Colon (tissue), 2 donors: ENCODE data around the gene CYGB.
"Not testable (repeated sequence)": the region's sequence is repeated elsewhere in the genome, so short reads cannot be mapped to it uniquely, and the experiment has no call there.

Experiments used
- FAIRE-seq: peaks from 2 replicates; lab custom pipeline; 2012; peaks lifted over from hg19 to GRCh38; lab: Jason Lieb, UNC
- donor health status: control.
- donor health status: control.

The CYGB gene

DNA sequence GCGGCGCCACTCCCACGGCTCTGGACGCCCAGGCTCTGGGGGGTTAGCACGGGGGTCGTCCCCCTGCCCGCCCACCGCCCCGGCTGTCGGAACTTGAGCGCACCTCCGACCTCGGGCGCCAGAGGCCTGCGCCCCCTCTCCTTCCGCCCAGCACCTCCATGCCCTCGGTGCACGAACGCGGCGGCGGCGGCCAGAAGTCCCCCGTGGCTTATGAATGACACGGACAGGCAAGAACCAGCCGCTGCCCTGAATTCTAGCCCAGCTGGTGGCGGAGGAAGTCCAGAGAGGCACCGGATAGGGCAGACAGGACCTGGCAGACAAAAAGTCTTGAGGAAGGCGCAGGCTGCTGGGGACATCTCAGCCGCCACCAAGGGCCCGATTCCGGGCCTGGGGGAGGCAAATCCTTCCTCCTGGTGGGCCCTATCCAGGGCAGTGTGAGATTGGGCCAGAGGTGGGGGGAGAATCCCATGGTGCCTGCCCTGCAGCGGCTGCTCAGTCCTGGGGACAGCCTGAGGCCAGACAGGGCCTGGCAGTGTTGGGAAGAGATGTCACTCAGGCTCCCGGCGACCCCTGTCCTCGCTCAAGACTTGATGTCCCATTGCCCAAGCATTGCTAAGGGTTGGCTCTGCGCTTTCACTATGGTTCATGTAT is 897 bp upstream of the CYGB start:
- FAIRE-seq = no peak

- no peak for FAIRE-seq
Observed at GRCh38 chr17:76537288-76537577, 276 bp downstream of the CYGB start.

DNA sequence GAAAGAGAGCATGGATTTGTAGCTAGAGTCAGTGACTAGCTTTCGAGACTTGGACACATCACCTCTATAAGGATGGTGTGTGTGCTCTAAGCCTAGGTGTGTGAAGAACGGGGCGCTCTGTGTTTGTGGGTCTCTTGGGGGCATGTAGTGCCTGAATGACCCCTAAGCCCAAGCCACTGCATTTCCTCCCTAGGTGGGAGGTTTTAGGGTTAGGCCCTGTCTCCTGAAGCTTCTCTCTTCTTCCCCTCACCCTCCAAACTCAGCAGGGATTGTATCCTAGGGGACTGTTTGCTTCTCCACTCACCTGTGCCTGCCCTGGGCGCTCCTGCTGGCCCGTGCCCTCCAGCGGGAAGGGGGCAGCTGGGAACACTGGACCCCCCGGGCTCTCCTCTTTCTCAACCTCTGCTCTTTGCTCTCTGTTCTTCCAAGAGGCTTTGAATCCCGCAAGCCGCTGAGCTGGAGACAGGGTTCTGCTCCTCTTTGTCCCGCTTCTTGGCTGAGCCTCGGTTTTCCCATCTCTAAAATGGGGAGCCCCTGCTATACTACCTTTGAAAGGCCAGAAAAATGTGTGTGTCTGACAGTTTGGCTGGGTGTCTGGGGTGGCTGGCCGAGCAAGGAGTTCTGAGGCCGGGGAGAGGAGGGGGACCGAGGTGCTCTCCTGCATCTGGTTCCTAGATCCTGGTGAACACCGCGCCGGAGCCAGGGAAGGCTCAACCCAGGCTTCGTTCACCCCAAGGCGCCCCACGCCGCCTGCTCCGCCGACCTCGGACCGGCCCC is 810 bp downstream of the CYGB start:
- FAIRE-seq = no peak

- no peak for FAIRE-seq
Observed at GRCh38 chr17:76535788-76536510, 1.6 kb downstream of the CYGB start.

DNA sequence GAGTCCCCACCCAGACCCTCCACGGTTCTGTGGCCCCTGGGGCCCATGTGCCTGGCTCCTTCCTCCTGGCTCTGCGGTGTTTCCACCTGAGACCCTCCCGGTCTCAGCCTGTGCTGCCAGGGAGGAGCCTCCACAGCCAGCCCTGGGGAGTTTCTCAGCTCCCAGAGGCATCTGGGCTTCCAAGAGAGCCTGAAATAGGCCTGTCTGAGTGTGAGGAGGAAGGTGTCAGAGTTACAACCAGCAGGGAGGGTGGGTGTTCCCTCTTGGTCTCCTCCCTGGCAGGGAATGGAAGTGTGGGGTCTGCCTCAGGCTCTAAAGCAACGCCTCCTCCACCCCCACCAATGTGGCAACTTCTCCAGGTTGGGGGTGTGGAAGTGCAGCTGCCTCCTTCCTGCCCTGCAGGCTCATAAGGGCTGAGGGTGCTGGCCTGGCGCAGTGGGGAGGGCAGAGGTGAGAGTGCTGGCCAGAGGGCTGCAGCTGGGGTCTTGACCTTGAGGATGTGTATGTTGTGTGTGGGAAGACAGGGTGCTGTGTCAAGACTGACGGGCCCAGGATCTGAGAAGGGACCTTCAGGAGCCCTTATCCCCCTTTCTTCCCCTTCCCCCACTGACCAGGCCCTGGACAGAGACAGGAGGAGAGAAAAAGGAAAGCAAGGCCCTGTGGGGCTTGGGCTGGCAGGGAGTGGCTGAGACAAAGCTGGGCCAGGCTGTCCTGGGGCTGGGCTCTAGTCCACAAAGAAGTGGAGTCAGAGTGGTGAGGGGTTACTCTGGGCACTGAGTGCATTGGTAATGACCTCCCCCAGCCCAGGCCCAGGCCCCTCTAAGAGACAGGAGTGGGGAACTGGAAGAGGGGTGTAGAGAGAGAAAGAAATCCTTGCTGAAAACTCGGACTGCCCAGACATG is 2.4 kb downstream of the CYGB start:
- FAIRE-seq = no peak

DNA sequence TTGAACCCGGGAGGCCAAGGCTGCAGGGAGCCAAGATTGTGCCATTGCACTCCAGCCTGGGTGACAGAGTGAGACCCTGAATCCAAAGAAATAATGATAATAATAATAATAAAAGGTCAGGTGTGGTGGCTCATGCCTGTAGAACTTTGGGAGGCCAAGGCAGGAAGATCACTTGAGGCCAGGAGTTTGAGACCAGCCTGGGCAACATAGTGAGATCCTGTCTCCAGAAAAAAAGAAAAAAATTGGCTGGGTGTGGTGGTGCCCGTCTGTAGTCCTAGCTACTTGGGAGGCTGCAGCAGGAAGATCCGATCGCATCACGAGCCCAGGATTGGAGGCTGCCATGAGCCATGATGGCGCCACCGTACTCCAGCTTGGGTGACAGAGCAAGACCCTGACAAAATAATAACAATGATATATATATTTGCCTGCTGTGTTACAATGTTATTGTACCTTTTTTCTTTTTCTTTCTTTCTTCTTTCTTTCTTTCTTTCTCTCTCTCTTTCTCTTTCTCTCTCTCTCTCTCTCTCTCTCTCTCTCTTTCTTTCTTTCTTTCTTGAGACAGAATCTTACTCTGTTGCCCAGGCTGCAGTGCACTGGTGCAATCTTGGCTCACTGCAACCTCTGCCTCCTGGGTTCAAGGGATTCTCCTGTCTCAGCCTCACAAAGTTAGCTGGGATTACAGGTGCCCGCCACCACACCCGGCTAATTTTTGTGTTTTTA is 3.7 kb downstream of the CYGB start:
- FAIRE-seq = not testable (repeated sequence)

DNA sequence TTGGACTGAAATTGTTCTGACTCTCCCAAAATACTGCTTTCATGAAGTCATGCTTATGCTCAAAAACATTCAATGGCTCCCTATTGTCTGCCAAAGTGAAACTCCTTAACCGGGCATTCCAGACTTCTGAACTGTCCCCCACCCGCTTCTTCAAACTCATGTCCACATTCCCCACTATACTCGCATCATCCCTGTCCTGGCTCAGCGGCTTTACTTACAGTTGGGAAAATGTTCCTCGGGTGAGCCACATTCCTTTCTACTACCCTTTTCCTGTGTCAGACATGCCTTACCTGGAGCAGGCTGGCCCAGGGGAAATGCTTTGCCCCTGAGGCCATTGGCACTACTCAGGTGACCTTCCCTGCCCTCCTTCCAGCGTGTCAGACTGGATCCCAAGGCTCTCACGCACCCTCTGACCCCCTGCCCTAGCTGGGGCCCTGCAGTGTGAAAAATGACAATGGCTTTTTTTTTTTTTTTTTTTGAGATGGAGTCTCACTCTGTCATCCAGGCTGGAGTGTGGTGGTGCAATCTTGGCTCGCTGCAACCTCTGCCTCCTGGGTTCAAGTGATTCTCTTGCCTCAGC is 5.3 kb downstream of the CYGB start:
- no peak for FAIRE-seq

DNA sequence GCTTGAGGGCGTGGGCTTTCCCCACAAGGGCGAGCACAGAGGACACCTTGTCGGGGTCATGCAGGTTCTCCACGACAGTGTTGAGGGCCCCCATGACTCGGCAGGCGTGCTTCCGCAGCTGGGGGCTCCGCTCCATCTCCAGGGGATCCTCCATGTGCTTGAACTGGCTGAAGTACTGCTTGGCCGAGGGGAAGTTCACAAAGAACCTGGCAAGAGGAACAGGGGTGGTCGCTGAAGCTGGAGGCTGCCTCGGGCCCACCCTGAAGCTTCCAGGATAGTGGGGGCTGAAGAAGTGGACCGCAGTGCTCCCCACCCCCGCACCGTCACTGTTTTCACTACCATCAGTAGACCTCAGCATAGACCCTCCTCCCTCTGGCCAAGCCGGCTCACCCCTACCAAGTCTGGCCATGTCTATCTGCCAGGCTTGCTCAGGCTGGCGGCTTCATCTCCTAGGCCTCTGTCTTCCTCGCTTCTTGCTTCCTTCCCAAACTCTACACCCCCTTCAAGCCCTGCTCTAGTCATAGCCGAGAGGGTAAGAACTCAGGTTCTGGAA is 5.9 kb downstream of the CYGB start:
- FAIRE-seq = no peak

GRCh38 chr17:76530811-76531485 is 6.6 kb downstream of the CYGB start:
- FAIRE-seq = no peak

DNA sequence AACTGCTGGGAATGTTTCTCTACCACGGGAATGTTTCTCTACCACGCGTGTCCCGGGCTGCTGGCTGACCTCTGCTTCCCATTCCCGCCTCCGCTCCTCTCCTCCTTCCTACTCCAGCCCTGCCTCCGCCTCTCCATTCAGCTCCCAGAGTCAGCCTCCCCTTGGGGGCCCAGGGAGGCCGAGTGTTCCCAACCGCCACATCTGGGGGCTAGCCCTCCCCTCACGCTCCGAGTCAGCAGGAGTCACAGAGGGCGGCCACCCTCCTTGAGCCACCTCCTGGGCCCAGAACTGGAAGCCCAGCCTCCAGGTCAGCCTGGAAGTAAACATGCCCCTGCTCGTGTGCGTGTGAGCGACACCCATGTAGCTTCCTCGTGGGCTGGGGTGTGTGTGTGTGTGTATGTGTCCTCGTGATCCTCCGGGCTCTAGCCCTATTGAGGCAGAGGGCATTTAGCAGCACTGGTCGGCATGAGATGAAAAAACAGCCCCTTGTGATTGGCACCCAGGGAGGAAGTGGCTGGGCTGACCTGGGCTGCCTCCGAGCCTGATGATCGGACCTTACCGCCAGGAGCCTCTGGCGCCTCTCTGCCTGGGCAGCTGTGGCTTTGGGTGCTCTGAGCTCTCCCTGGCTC is 7.3 kb downstream of the CYGB start:
- FAIRE-seq = no peak

DNA sequence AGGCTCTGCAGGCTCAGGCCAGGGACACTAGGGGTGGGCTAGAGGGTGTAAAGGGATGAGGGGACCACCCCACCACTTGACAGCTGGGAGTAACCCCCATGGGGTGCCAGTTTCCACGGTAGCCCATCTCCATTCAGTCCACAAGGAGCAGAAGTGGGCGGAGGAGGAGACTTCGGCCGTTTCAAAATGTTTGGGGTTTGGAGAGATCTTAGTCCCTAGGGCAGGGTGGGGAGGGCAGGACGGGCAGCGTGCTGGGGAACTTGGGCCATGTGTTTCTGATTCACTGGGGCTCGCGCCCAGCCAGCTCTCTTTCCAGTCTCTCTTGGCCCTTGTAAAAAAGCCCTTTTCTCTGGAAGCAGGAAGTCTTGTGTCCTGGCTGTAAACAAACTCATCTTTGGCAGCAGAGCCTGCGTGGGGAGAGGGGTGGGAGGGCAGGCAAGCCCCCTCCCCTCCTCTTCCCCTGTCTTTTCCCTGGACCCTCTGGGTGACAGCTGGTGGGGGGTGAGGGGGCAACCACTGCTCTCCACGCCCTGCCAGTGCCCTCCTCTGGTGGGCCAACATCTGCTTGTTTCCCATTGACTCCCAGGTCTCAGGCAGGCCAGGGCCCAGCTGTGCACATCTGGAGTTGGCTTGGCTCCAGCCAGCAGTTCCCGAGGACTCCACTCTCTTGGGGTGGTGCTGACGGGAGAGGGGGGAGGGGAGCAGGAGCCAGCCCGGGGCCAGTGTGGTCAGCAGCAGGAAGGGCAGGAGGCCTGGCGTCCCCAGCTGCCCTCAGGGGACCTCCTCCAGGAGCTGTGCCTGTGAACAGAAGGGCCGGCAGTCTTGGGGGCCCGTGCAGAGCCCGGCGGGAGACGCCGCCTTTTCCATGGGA is 8.1 kb downstream of the CYGB start:
- FAIRE-seq = no peak

- no peak for FAIRE-seq
Observed at GRCh38 chr17:76528528-76529223, 8.8 kb downstream of the CYGB start.

DNA sequence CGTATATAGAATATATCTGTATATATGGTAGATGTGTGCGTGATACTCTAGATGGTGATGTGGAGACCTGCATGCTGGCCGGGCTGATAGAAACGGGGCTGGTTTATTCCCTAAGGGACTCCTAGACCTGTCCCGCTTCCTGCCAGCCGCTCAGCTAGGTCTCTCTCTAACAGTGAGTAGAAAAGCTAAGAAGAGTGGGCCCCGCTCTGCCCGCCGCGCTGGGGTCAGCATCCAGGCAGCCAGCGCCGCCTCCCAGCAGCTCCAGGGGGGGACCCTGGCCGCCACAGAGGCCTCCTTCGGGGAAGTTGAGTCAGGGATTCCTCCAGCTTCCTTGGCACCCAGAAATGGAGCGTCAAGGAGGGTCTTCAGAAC is 9.4 kb downstream of the CYGB start:
- no peak for FAIRE-seq

GRCh38 chr17:76527430-76528111 is 9.9 kb downstream of the CYGB start:
- no peak for FAIRE-seq

- not testable (repeated sequence) for FAIRE-seq
Observed at GRCh38 chr17:76527016-76527415, 10.5 kb downstream of the CYGB start.

- not testable (repeated sequence) for FAIRE-seq
Observed at GRCh38 chr17:76525513-76525833, 12.0 kb downstream of the CYGB start.

DNA sequence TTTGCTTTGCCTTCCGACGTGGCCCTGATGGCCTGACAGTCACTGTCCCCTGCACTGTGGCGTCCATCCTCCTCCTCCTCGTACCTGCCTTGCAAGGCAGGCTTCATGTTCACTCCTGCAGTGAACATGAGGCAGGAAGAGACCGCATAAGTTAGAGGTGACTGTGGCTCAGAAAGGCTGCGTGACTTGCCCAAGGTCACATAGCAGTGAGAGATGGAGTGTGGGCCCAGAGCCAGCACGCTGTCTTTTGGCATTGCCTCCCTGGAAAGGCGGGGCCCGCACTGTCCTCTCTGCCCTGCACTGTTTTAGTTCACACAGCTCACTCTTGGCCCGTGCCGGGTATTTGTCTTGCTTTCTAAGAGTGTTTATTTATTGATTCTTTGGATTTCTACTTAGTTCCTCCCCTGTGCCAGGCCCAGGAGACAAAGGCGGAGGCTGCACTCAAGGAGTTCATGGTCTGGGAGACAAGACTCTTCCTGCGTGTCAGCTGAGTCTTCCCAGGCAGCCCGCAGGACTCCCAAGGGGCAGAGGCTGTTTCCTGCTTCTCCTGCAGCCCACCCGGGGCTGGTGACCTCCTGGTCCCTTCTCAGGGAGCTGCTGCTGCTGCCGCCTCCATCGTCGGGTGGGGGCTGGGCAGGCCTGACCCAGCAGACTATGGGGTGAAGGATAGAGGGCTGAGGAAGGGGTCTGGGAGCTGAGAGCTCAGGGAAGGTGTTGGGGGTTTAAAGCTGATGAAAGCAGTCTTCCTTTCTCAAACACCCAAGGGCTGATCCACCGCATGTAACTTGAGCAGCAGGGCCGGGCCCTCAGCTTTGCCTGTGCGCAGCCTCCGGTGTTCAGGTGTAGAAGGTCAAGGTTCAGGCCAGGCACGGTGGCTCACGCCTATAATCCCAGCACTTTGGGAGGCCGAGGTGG is 12.7 kb downstream of the CYGB start:
- no peak for FAIRE-seq
